Right forelimb (tissue), 1 donor: Measurements from ENCODE around the gene DYNLT5.
"Not testable (repeated sequence)": the region's sequence is repeated elsewhere in the genome, so short reads cannot be mapped to it uniquely, and the experiment has no call there.

ENCODE experiments used
- DNase-seq: peaks from one replicate; pipeline ENCODE4 v3.0.0-alpha.2; 2018

DYNLT5 gene

GRCh38 chr1:66751160-66751559 lies 1.1 kb upstream of the DYNLT5 start:
- no peak for DNase-seq

DNA sequence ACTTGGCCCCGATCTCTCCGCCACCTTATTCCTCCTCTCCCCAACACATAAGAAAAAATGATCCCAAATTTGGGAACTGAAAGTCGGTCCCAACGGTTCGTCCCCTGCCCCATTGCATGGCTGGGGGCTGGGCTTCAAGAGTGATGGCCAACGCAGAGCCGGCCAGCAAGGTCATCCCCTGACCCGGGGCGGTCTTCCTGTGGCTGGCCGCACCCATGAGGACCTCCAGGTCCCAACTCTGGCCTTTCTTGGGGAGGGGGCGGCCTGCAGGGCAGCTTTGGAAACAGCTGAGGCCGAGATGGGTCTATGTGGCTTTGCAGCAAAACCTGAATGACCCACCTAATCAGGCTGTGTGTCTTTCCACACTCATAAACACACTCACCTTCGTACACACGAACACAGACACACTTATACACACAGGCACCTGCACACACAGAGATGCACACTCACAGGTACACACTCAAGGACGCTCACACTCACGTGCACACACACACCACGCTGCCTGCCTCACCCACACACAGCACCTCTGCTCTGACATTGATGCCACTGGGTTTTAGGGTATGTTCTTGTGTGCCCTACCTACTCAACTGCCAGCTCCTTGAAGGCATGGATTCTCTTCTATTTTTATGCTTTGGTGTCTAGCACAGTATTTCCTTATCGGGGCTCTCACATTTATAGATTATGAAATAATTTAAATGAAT lies 562 bp downstream of the DYNLT5 start:
- DNase-seq = no peak

GRCh38 chr1:66757722-66758240 lies 5.5 kb downstream of the DYNLT5 start:
- no peak for DNase-seq

DNA sequence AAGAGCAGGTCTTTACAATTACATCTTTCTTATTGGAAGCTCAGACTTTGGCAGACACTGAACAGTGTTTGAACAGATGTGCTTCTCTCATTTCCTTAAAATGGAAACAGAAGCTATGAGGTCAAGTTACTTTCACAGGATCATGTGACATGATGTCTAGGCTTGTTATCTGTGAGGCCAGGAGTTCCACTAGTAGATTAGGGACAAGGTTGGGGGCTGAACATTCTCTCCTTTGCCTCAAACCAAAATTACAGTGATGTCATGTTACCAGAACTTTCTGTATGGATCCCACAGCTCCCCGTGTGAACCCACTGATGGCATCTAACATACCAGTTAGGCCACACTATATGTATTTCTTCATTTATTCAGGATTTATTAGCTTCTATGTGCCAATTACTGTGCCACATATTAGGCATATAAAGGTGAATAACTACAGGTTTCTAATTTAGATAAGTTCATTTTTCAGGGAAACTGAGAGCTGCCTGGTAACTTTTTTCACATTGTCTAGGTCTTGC lies 6.0 kb downstream of the DYNLT5 start:
- DNase-seq = no peak

GRCh38 chr1:66760506-66760905 lies 8.2 kb downstream of the DYNLT5 start:
- no peak for DNase-seq

DNA sequence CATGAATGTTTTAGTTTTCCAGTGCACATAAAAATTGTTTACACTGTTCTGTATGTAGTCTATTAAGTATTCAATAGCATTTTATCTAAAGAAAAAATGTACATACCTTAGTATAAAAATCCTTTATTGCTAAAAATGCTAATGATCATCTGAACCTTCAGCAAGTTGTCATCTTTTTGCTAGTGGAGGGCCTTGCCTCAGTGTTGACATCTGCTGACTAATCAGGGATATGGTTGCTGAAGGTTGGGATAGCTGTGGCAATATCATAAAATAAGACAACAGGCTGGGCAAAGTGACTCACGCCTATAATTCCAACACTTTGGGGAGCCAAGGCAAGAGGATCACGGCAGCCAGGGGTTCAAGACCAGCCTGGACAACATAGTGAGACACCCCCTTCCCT lies 9.0 kb downstream of the DYNLT5 start:
- no peak for DNase-seq

GRCh38 chr1:66764994-66765578 lies 12.8 kb downstream of the DYNLT5 start:
- peak; percentile 48 for DNase-seq

DNA sequence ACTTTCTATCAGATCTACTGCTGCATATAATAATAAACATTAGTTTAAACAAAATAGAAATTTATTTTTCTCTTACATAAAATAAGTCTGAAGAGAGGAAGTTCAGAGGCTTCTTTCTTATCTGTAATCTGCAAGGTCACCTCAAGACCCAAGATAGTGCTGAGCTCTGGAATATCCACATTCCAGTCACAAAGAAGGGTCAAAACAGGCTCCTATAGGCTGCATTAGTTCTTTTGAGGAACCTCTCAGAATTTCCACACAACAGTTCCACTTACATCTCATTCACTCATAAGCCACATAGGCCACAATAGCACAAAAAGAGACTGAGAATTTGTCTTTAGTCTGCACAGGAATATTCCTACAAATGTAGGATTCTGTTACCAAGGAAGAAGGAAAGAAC lies 15.4 kb downstream of the DYNLT5 start:
- DNase-seq = no peak

- DNase-seq = no peak
Measured at GRCh38 chr1:66768965-66769364, 16.7 kb downstream of the DYNLT5 start.

DNA sequence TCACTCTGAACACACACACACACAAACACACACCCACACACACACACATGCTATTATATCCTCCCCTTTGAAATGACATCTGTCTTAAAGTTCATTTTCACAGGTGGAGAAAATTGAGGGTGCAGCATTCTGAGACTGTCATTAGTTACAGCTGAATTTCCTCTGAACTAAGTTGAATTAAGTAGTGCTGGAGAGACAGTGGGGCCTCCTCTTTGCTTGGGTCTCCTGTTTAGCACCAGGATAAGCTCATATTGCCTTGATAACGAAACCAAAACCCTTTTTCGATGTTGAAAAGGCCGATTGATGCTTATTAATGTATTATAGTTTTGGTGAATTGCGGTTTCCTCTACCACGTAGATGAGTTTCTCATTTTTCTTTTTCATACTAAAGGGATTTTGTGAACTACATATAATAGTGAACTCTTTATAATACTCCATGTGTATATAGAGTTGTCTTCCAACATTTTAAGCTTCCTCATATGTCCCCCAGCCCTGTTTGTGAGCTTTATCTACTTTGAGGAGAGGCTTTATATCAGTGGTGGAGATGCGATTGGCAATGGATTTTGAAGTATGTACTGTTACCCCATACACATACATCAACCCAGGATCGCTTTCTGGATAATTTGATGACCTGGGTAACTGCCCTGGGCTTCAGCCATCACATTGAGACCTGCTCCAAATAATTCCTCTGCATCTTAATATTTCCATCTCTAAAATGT lies 17.4 kb downstream of the DYNLT5 start:
- DNase-seq = no peak

DNA sequence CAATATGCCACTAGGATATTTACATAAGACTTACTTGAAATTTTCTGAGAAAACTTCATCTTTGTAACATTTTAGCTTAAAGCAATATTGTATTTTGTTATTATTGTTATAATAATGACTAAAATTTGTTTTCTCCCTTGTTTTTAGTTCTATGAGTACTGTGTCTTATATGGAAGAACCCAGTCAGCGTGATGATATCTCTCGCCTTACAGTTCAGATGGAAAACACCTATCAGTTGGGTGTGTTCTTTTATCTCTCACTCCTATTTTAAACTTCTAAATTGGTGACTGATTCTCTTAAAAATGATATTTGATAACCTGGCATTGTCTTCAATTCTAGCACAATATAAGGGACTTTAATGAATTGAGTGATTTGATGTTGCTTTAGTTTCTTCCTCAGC lies 18.0 kb downstream of the DYNLT5 start:
- DNase-seq = no peak

DNA sequence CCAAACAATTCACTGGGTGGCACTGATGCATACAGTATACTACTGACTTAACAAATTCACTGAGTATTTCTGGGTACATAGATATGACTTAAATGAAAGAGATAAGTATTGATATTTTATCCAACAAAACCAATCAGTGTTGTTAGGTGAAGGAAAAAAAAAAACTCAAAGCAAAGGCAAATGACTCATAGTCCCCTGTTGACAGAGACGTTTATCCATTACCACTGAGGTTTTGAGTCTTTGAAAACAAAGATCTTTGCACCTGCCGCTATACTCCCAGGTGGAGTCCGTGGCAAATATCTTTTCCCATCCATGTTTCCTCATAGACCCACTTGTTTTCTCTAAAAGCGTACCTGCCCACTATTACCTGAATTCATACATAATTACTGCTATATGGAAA lies 18.4 kb downstream of the DYNLT5 start:
- no peak for DNase-seq

GRCh38 chr1:66773227-66773626 lies 21.0 kb downstream of the DYNLT5 start:
- no peak for DNase-seq

DNA sequence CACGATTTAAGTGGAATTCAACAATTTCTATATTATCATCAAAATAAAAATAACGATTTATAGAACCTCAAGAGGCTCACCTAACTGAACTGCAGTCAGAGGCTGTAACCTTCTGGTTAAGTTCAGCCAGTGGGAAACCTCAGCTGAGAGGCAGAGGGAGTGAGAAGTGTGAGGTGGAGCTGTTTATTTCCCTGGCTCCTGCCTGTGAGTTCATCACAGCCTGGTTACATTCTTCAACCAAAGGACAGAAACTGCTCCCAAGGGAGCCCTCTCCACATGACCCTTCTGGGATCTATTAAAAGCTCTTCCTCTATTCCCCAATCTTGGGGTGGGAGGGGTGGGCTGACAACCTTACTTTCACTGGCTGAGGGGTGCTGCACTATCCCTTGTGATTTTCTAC lies 22.2 kb downstream of the DYNLT5 start:
- DNase-seq = no peak

- no peak for DNase-seq
Measured at GRCh38 chr1:66775646-66776045, 23.4 kb downstream of the DYNLT5 start.

GRCh38 chr1:66777831-66778230 lies 25.6 kb downstream of the DYNLT5 start:
- no peak for DNase-seq

GRCh38 chr1:66778266-66778665 lies 26.0 kb downstream of the DYNLT5 start:
- no peak for DNase-seq

- no peak for DNase-seq
Measured at GRCh38 chr1:66778969-66779368, 26.7 kb downstream of the DYNLT5 start.

- DNase-seq = no peak
Measured at GRCh38 chr1:66779475-66780078, 27.3 kb downstream of the DYNLT5 start.

DNA sequence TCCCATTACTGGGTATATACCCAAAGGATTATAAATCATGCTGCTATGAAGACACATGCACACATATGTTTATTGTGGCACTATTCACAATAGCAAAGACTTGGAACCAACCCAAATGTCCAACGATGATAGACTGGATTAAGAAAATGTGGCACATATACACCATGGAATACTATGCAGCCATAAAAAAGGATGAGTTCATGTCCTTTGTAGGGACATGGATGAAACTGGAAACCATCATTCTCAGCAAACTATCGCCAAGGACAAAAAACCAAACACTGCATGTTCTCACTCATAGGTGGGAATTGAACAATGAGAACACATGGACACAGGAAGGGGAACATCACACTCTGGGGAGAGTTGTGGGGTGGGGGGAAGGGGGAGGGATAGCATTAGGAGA lies 33.5 kb downstream of the DYNLT5 start:
- not testable (repeated sequence) for DNase-seq

- DNase-seq = no peak
Measured at GRCh38 chr1:66787641-66788040, 35.4 kb downstream of the DYNLT5 start.

DNA sequence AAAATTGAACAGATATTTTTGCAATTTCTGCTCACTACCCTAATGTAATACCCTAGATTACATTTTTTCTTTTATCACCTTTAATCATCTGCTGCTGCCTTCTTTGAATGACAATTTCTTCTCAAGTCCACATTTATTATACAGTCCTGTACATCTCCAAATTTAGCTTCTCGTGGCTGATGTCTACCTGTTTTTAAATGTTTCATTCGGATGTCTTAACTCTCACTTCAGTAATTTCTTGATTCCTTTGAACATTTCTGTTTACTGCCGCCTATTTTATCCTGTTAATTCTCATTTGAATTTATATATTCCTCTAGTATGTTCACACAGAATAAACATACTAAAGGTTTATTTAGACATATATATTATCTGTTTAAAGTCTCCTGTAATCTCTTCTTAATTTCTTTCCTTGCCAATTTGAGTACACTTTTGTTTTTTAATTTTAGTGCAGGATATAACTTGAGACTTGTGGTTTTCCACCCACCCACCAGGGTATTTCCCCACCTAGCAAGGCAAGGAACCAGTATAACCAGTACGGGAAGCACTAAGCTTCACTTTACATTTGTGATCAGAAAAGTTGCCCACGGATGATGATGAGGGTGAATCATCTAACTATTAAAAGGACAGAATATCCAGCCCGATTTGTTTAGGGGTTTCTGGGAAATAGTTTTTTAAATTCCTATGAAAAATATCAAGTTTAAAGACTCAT lies 36.1 kb downstream of the DYNLT5 start:
- no peak for DNase-seq
